ENCODE results near the gene CHD2.

- TF ChIP-seq REST (IDR thresholded peaks at IDR 0.05; ENCODE audit: insufficient read depth in 1 of 2, low read depth in 2 of 2, low read length in 2 of 2) (no peak), TAF1 (IDR thresholded peaks at IDR 0.05; ENCODE audit: borderline replicate concordance, insufficient read depth, low read length) (no peak), SIN3A (IDR thresholded peaks at IDR 0.05; ENCODE audit: borderline replicate concordance, insufficient read depth, low read length) (no peak), POLR2AphosphoS5 (IDR thresholded peaks at IDR 0.05; ENCODE audit: low read depth, low read length) (no peak), FOXP2 (optimal IDR thresholded peaks at IDR 0.05; ENCODE audit: borderline replicate concordance, extremely low read depth, extremely low read length, insufficient read depth) (no peak)
These were observed 142.1 kb downstream of the CHD2 start for GRCh38 chr15:93042211-93042610.

Measured in PFSK-1 (cell line).